Cardiac muscle cell (in vitro differentiated cells and primary cell): ENCODE measurements around the gene AIP. TPM values are rescaled to one million over a fixed set of nuclear protein-coding genes. Genes with fewer than 3 reads are reported as not detected.

Experiments
- DNase-seq, 2 donors: peaks; one replicate each; pipeline versions ENCODE4 v3.0.0 to v3.0.0-alpha.2; 2010 to 2017; ENCODE audit warnings: low read depth in 1 of 2, low spot score in 1 of 2
- H3K27ac ChIP-seq: fragments of 200-600 bp; sonication (generic); 2 replicates; pipeline ENCODE4 v1.5.1; 2016
- H3K27me3 ChIP-seq: fragments of 200-600 bp; sonication (generic); 2 replicates; pipeline ENCODE4 v1.6.0; 2016; ENCODE audit warnings: control low read depth
- H3K36me3 ChIP-seq: fragments of 200-600 bp; sonication (generic); 2 replicates; pipeline ENCODE4 v1.5.1; 2016; ENCODE audit warnings: control low read depth
- H3K4me1 ChIP-seq: fragments of 200-600 bp; sonication (generic); 2 replicates; pipeline ENCODE4 v1.8.1; 2017; ENCODE audit warnings: low read depth, mild to moderate bottlenecking, mixed run types
- H3K4me3 ChIP-seq: fragments of 200-600 bp; sonication (generic); 2 replicates; pipeline ENCODE4 v1.5.1; 2016; ENCODE audit warnings: mild to moderate bottlenecking
- H3K9me3 ChIP-seq: fragments of 200-600 bp; sonication (generic); 2 replicates; pipeline ENCODE4 v1.5.1; 2017; ENCODE audit warnings: low read depth, mild to moderate bottlenecking, control low read depth
- CTCF ChIP-seq: IDR thresholded peaks from 2 replicates; pipeline ENCODE4 v1.5.1; 2012; ENCODE audit warnings: low read depth, mild to moderate bottlenecking, low read length
- polyA plus RNA-seq: library from polyadenylated mRNA; unstranded; fragments of >200 nt; fragmentation: Nextera tagmentation; extraction: Ambion mirVana; gene quantifications from 2 replicates; pipeline ENCODE4 v1.2.1, GENCODE V29; 2016
- total RNA-seq: library from RNA; depleted of rRNA; stranded (reverse); fragments of >200 nt; gene quantifications from 2 replicates; pipeline ENCODE4 v1.2.3, GENCODE V29; 2016

Gene AIP
- total and polyA plus RNA-seq, 2 experiments from 2014 or later: 46.4 to 73.7 TPM

GRCh38 chr11:67451658-67451976, 31.2 kb upstream of the AIP start:
- DNase-seq: no peak
- H3K27me3 ChIP-seq: no peaks in the 10 kb centered on the region
- no peaks in the 10 kb centered on the region for H3K4me1 ChIP-seq
- H3K4me3 ChIP-seq: no peak overlapping the region
- H3K9me3 ChIP-seq: no peaks in the 10 kb centered on the region
- TF ChIP-seq CTCF: no peak
- no peak overlapping the region for H3K27ac ChIP-seq
- H3K36me3 ChIP-seq: no peaks in the 10 kb centered on the region

DNA sequence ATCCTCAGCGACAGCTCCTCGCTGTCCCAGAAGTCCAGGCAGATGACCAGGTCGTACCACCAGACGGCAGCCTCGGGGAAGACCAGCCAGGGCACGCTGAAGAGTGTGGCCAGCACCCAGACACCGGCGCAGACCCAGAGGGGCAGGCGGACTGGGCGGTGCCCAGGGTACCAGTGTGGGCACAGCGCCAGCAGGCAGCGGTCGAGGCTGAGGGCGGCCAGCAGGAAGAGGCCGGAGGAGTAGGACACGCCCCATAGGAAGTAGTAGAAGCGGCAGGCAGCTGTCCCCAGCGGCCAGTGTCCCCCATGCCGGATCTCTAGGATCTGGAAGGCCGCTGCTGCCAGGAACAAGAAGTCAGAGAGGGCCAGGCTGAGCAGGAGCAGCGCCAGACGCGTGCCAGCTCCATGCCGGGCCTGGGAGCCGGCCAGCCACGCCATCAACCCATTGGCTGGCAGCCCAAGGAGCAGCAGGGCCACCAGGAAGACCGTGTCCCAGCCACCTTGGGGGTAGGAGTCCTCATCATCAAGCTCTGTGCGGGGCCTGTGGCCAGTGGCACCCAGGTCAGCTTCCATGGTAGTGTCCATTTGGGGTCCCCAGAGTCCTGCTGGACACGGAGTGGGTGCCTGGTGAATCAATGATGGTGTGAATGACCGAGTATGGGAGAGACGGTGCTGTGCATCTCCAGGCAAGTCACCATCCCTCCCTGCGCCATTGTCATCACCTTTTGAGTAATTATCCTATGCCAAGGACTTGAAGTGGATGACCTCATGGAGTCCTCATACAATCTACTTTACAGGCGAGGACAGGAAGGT, 30.5 kb upstream of the AIP start, which contains the start of gene GPR152:
Gene GPR152, minus strand, starts transcription at position 589 of the 812 bp plus-strand sequence. Its CDS starts 5 bp downstream, at position 584.
- Histone ChIP-seq H3K4me3 (no peak within 1 kb of the TSS), H3K9me3 (no peaks in the 10 kb centered on the region), H3K27ac (no peak within 1 kb of the TSS), H3K36me3 (no peaks in the 10 kb centered on the region), H3K4me1 (no peaks in the 10 kb centered on the region), H3K27me3 (no peaks in the 10 kb centered on the region)
- DNase-seq: no peak
- no peak for TF ChIP-seq CTCF

DNA sequence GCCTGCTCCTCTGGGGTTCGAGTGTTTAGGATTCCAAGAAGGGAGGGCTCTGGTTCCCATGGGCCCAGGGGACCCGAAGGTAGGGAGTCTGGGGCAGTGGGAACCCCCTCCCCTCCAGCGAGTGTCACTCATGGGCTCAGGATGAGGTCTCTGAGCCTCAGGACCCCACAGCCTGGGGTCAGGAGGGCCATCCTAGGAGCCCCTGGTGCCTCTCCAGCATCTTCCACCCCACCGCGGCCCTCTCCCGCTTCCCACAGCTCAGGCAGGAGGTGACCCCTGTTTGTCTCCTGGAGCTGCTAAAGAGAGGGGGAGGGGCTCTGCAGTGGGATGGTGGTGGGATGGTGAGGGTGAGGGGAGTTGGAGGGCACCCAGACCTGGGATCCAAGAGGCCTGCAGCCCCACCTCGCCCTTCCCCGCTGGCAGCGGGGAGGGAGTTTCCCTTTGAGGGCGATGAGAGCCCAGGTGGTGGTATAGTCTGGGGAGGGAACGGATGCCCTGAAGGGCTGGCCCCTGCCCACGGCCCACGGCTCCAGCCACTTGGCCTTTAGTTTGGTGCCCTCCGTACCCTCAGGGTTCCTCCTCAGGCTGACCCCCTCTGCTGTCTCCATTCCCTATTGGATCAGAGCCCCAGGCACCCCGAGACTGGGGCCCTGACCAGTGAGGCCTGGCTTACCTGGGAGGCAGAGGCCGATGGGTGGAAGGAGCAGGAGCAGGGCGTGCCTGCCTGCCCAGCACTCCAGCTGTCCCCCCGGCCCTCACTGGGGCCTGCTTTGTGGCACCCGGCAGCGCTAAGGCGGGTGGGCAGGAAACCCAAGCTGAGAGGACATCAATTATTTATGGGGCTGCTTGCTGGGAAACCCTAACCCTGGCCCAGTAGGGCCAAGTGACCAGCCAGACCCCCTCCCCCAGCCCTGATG, 28.8 kb upstream of the AIP start:
- Histone ChIP-seq H3K9me3 (no peaks in the 10 kb centered on the region), H3K4me3 (no peak overlapping the region), H3K4me1 (no peaks in the 10 kb centered on the region), H3K36me3 (no peaks in the 10 kb centered on the region), H3K27me3 (no peaks in the 10 kb centered on the region), H3K27ac (no peak overlapping the region)
- TF ChIP-seq CTCF: no peak
- no peak for DNase-seq

DNA sequence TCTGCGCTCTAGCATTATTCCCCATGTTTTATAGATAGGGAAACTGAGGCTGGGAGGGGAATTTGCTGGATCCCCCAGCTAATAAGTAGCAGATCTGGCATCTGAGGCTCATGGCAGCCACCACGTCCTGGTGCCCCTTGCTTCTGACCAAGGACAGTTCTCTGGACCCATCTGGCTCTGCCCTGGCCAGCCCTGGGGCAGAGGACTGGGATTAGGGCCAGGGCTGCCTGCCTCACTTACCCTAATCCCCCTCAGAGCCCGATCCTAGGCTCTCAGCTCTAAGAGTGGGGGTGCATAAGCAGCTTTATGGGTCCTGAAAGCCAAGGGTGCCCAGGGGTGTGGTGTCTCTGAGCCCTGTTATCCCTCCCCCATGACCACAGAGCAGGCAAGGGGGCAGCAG, 27.8 kb upstream of the AIP start, which contains the start of gene CABP4:
Gene CABP4, plus strand, starts transcription at position 301 of the 400 bp plus-strand sequence. Its CDS starts 70 bp downstream, at position 371.
- TF ChIP-seq CTCF: no peak

GRCh38 chr11:67456068-67456705, 26.6 kb upstream of the AIP start:
- DNase-seq: no peak
- Histone ChIP-seq H3K36me3 (no peaks in the 10 kb centered on the region), H3K9me3 (no peaks in the 10 kb centered on the region), H3K4me3 (no peak overlapping the region), H3K4me1 (no peaks in the 10 kb centered on the region), H3K27me3 (no peaks in the 10 kb centered on the region), H3K27ac (no peak overlapping the region)
- TF ChIP-seq CTCF: no peak

More for the DNA sequence above, 27.8 kb upstream of the AIP start, which contains the start of gene CABP4:
- Histone ChIP-seq H3K9me3 (no peaks in the 10 kb centered on the region), H3K4me1 (no peaks in the 10 kb centered on the region), H3K27me3 (no peaks in the 10 kb centered on the region), H3K4me3 (no peak within 1 kb of the TSS), H3K36me3 (no peaks in the 10 kb centered on the region), H3K27ac (no peak within 1 kb of the TSS)
- DNase-seq: no peak
